ENCODE data around the gene ICA1.
"Not testable (repeated sequence)": the region's sequence is repeated elsewhere in the genome, so short reads cannot be mapped to it uniquely, and the experiment has no call there.

ICA1 gene

DNA sequence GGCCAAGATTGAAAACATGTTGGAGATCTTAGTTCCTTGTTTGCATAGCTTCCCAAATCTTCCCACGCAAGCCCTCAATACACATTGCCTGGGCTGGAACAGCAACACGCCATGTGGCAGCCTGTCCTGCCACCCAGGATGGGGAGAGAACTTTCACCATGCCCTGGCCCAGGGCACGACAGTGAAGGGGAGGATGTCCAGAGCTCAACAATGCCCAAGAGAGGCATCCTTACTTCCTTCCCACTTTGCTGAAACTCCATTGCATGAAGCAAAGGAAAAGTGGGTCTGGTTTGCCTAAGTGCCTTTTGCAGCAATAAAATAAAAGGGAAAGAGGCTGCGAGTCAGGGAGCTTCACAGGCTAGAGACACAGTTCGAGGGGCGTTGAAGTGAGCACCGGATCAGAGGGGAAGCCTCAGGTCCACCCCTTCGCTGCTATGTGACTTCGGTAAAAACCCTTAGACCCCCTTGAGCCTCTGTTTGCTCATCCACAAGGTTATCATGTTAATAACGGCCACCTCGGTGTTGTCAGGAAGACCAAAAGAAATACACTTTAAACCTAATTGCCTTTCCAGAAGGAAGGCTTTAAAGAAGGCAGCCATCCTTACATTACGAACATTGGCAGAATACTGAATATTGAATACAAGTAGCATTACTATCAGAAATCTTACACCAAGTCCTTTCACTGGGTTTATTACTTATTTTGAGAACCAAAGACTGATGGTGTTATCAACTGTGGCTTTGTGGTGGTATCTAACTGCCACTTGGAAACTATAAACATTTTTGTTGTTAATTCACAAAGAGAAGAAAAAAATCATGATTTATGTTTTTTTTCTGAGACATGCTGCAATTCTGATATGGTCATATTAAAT, 133.3 kb downstream of the ICA1 start:
- no peak for DNase-seq

GRCh38 chr7:8126601-8127167, 135.3 kb downstream of the ICA1 start:
- DNase-seq, result no peak

DNA sequence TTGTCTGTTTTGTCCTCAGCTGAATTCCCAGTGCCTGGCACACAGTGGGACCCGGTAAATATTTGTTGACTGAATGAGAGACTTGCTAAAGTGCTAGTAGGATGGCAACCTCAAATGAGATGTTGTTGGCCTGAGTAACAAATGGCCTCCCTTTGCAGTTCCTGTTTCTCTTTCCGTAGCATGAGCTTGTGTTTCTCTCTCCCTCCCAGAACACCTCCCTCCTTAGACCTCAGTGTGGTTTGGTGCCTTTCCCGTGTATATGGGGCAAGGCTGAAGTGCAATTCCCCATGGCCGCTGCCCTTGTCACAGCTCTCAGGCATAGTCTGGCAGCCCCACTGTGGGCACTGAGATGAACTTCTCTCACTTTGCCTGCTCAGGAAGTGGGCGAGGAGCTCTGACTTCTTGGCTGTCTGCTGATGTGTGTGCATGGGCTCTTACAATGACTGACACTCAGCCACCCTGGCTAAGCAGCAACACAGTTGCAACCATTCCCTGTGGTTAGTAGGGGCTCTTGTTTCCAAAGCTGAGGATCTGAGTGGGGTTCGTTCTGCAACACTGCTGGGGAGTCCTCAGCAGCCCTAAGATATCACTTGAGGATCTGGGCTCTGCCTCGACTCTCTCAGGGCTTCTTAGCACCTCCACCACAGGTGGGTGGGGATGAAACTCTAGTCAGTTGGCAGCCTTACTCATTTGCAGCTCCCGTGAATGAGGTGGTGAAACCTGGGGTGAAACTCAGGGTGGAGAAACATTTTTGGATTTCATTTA, 136.1 kb downstream of the ICA1 start:
- no peak for DNase-seq

- DNase-seq, result no peak
Observed at GRCh38 chr7:8121243-8121642, 140.7 kb downstream of the ICA1 start.

- no peak for DNase-seq
Observed at GRCh38 chr7:8120390-8121058, 141.4 kb downstream of the ICA1 start.

DNA sequence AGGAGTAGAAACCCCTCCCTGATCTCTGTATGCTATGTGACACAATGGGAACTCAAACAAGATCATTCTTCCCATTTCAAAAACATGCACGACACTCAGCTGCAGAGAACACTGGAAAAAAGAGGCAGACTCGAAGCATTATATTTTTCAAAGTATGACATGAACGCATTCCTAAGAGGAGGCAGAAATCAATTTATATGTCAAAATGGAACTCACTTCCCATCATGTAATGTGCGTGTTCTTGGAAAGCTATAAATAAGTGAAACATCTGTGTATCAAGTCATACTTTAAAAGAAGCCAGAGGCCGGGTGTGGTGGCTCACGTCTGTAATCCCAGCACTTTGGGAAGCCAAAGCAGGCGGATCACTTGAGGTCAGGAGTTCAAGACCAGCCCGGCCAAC, 142.7 kb downstream of the ICA1 start:
- DNase-seq, result no peak

DNA sequence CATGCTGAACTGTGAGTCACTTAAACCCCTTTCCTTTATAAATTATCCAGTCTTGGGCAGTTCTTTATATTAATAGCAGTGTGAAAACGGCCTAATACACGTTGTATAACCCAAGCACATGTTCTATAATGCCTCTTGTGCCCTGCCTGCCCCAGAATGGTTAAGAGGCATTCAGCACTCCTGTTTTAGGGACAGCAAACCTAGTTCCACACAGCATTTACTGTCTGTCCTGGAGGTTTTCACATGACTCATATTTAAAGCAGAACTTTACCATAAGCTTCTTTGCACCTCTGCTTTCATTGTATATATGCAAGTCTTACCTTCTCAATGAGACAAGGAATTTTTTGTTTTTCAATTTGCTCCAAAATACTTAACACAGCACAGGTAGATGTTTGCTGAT, 144.8 kb downstream of the ICA1 start:
- DNase-seq, result no peak

DNA sequence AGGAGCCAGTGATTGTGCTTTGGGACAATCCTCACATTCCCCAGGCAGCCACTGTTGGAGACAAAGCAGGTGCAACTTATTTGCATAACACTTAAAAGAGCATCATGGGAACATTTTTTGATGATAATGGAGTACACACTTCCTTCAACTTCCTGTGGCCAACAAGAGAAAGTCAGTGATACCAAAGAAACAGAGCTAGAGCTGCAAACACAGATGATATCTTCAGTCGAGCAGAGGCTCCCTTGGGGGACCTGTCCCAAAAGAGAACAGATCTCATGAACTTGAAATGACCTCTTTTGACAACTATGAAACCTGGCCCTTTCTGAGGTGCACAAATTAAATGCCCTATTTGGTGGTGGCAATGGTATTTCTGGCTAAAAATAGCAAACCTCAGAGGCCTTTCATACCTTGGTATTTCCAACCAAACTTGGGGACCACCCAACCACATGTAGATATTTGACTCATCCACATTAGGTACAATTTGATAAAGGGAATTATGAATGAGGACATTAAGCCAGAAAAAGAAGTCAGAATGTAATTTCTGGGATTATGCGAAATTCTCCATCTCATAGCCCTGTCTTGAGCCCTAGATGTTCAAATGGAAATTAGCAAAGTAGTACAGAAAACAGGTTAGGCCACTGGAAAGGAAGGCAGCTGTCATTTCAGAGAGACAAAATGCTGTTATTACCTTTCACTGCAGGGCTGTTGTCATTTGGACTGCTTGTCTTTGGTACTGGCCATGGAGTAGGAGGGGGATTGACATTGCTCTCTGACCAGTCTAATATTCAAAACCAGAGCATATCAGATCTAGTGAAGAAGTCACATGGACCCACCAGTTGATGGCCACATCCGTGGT, 146.2 kb downstream of the ICA1 start:
- no peak for DNase-seq

DNA sequence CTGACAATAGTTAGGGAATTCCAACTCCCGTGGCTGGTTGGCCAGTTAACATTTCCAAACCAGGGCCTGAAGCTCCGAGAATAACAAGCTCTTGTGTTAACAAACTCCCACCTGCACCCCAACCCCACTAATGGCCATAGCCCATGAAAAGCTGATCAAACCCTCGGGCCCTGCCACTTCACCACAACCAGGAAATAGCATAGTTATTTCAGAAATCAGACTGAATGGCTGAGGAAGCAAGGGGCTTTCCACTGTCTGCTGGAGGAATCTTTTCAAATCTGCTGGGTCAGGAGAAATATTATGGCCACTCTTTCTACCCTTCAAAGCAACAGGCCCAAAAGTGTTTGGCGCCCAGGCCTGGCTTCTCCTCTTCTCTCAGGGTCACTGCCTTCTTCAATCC, 147.8 kb downstream of the ICA1 start:
- DNase-seq, result no peak

- DNase-seq, result no peak
Observed at GRCh38 chr7:8113184-8113583, 148.8 kb downstream of the ICA1 start.

DNA sequence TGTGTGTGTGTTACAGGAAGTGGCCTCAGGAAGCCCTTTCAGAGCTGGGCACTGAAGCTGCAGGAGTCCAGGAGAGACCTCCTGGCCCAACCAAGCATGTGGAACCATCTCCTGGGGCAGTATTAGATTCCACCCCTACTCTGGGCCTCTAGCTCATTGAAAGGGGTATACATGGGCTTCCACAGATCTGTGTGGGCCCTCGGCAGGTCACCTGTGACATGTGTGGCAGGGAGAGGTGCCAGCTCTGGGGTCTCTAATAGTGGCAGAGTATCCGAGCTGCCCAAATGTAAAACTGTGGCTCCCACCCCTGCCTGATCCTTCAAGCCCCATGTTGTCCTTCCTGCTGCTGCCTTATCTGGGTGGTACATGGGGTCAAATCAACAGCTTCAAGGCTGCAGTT, 149.3 kb downstream of the ICA1 start:
- DNase-seq, result no peak

GRCh38 chr7:8111282-8111960, 150.5 kb downstream of the ICA1 start:
- DNase-seq, result no peak

- peak; percentile 56 for DNase-seq
Observed at GRCh38 chr7:8109196-8110022, 152.6 kb downstream of the ICA1 start.

- no peak for DNase-seq
Observed at GRCh38 chr7:8105449-8106095, 156.4 kb downstream of the ICA1 start.

DNA sequence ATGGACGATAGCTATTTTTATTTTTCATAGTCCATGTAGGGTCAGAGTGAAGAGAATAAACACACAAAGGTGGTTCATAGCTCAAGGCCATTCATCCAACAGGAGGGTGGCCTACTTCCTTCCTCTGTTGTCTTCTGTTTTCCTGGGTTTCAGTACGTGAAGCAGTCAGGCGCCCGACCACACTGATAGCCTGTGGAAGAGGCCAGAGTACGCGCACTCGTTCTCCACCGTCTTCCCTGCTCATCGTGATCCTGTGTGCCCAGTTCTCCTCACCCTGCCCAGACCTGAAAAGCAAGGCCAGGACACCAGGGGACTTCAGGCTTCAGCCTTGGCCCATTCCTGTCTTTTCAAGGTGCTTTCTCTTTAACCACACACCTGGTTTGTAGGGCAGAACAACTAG, 158.7 kb downstream of the ICA1 start:
- DNase-seq, result no peak

DNA sequence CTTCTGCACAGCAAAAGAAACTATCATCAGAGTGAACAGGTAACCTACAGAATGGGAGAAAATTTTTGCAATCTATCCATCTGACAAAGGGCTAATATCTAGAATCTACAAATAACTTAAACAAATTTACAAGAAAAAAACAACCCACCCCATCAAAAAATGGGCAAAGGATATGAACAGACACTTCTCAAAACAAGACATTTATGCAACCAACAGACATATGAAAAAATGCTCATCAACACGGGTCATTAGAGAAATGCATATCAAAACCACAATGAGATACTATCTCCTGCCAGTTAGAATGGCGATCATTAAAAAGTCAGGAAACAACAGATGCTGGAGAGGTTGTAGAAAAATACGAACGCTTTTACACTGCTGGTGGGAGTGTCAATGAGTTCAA, 160.7 kb downstream of the ICA1 start:
- DNase-seq, result not testable (repeated sequence)

- no peak for DNase-seq
Observed at GRCh38 chr7:8094164-8095140, 167.5 kb downstream of the ICA1 start.

- DNase-seq, result no peak
Observed at GRCh38 chr7:8092140-8092539, 169.8 kb downstream of the ICA1 start.

Data from fibroblast of skin of right biceps (primary cell).